Ishikawa (cell line): ENCODE data around the gene CDK6.

ENCODE experiments used
- CEBPB ChIP-seq: IDR thresholded peaks from 2 replicates; pipeline ENCODE4 v1.6.1; 2012
- CREB1 ChIP-seq: IDR thresholded peaks from 2 replicates; pipeline ENCODE4 v1.6.1; 2012; ENCODE audit warnings: low read depth
- EGR1 ChIP-seq: IDR thresholded peaks from 2 replicates; pipeline ENCODE4 v1.6.1; 2012
- EP300 ChIP-seq: IDR thresholded peaks from 2 replicates; pipeline ENCODE4 v1.6.1; 2012; ENCODE audit warnings: borderline replicate concordance
- FOXM1 ChIP-seq: IDR thresholded peaks from 2 replicates; pipeline ENCODE4 v1.6.1; 2012; ENCODE audit warnings: low read depth, borderline replicate concordance
- MAX ChIP-seq: IDR thresholded peaks from 2 replicates; pipeline ENCODE4 v1.6.1; 2012
- NFIC ChIP-seq: IDR thresholded peaks from 2 replicates; pipeline ENCODE4 v1.6.1; 2012
- RAD21 ChIP-seq: IDR thresholded peaks from 2 replicates; pipeline ENCODE4 v1.6.1; 2012; ENCODE audit warnings: low read depth
- TAF1 ChIP-seq: IDR thresholded peaks from 2 replicates; pipeline ENCODE4 v1.6.1; 2012; ENCODE audit warnings: low read depth, mild to moderate bottlenecking
- TCF12 ChIP-seq: IDR thresholded peaks from 2 replicates; pipeline ENCODE4 v1.6.1; 2012; ENCODE audit warnings: low read depth
- TEAD4 ChIP-seq: IDR thresholded peaks from 2 replicates; pipeline ENCODE4 v1.6.1; 2012
- YY1 ChIP-seq: IDR thresholded peaks from 2 replicates; pipeline ENCODE4 v1.6.1; 2012; ENCODE audit warnings: low read depth
- ZBTB7A ChIP-seq: IDR thresholded peaks from 2 replicates; pipeline ENCODE4 v1.6.1; 2012; ENCODE audit warnings: low read depth
- TF ChIP-seq, protein P1 (sequence below): IDR thresholded peaks from 2 replicates; pipeline ENCODE4 v1.6.1; 2012; ENCODE audit warnings: low read depth, mild to moderate bottlenecking

GRCh38 chr7:92824901-92825480, 11.4 kb downstream of the CDK6 start:
- TF ChIP-seq RAD21 (no peak), TCF12 (no peak), TAF1 (no peak), EGR1 (no peak), YY1 (no peak), MAX (no peak), NFIC (no peak), CEBPB (no peak), CREB1 (no peak), EP300 (no peak), ZBTB7A (no peak), FOXM1 (no peak), TEAD4 (no peak)
- TF ChIP-seq, protein P1, sequence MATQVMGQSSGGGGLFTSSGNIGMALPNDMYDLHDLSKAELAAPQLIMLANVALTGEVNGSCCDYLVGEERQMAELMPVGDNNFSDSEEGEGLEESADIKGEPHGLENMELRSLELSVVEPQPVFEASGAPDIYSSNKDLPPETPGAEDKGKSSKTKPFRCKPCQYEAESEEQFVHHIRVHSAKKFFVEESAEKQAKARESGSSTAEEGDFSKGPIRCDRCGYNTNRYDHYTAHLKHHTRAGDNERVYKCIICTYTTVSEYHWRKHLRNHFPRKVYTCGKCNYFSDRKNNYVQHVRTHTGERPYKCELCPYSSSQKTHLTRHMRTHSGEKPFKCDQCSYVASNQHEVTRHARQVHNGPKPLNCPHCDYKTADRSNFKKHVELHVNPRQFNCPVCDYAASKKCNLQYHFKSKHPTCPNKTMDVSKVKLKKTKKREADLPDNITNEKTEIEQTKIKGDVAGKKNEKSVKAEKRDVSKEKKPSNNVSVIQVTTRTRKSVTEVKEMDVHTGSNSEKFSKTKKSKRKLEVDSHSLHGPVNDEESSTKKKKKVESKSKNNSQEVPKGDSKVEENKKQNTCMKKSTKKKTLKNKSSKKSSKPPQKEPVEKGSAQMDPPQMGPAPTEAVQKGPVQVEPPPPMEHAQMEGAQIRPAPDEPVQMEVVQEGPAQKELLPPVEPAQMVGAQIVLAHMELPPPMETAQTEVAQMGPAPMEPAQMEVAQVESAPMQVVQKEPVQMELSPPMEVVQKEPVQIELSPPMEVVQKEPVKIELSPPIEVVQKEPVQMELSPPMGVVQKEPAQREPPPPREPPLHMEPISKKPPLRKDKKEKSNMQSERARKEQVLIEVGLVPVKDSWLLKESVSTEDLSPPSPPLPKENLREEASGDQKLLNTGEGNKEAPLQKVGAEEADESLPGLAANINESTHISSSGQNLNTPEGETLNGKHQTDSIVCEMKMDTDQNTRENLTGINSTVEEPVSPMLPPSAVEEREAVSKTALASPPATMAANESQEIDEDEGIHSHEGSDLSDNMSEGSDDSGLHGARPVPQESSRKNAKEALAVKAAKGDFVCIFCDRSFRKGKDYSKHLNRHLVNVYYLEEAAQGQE, result no peak
